Middle frontal gyrus (tissue), 1 donor: ENCODE data around the gene ERC2.

Experiments used
- DNase-seq: peaks from one replicate; pipeline ENCODE4 v3.0.0-alpha.2; 2015; ENCODE audit warnings: low spot score; ENCODE audit errors: extremely low spot score

ERC2 gene

GRCh38 chr3:56428667-56429066, 39.6 kb downstream of the ERC2 start:
- DNase-seq: no peak

GRCh38 chr3:56424885-56425284, 43.4 kb downstream of the ERC2 start:
- no peak for DNase-seq

GRCh38 chr3:56424336-56424735, 43.9 kb downstream of the ERC2 start:
- DNase-seq: no peak

- DNase-seq: no peak
Measured at GRCh38 chr3:56423661-56424099, 44.6 kb downstream of the ERC2 start.

GRCh38 chr3:56422316-56422715, 46.0 kb downstream of the ERC2 start:
- DNase-seq: no peak

GRCh38 chr3:56421205-56421604, 47.1 kb downstream of the ERC2 start:
- no peak for DNase-seq

- DNase-seq: no peak
Measured at GRCh38 chr3:56415652-56416051, 52.6 kb downstream of the ERC2 start.

GRCh38 chr3:56413911-56414310, 54.4 kb downstream of the ERC2 start:
- no peak for DNase-seq

GRCh38 chr3:56411166-56411565, 57.1 kb downstream of the ERC2 start:
- DNase-seq: no peak

GRCh38 chr3:56410576-56410975, 57.7 kb downstream of the ERC2 start:
- DNase-seq: no peak

- DNase-seq: no peak
Measured at GRCh38 chr3:56409790-56410189, 58.5 kb downstream of the ERC2 start.

GRCh38 chr3:56408761-56409196, 59.5 kb downstream of the ERC2 start:
- no peak for DNase-seq

- DNase-seq: no peak
Measured at GRCh38 chr3:56406826-56407515, 61.3 kb downstream of the ERC2 start.

GRCh38 chr3:56404884-56405283, 63.4 kb downstream of the ERC2 start:
- no peak for DNase-seq

GRCh38 chr3:56398659-56399058, 69.6 kb downstream of the ERC2 start:
- no peak for DNase-seq

- DNase-seq: no peak
Measured at GRCh38 chr3:56397798-56398197, 70.5 kb downstream of the ERC2 start.

- no peak for DNase-seq
Measured at GRCh38 chr3:56389183-56389830, 79.0 kb downstream of the ERC2 start.

GRCh38 chr3:56383092-56383491, 85.2 kb downstream of the ERC2 start:
- DNase-seq: no peak

GRCh38 chr3:56379723-56380287, 88.5 kb downstream of the ERC2 start:
- no peak for DNase-seq

- no peak for DNase-seq
Measured at GRCh38 chr3:56375654-56376053, 92.6 kb downstream of the ERC2 start.

GRCh38 chr3:56373386-56373785, 94.9 kb downstream of the ERC2 start:
- DNase-seq: no peak

- DNase-seq: peak; percentile 29
Measured at GRCh38 chr3:56370991-56371775, 97.1 kb downstream of the ERC2 start.
